ENCODE data around the gene PLPP2.
A peak's percentile ranks its signal among the peaks of the same experiment; 100 is the strongest.

Gene PLPP2

DNA sequence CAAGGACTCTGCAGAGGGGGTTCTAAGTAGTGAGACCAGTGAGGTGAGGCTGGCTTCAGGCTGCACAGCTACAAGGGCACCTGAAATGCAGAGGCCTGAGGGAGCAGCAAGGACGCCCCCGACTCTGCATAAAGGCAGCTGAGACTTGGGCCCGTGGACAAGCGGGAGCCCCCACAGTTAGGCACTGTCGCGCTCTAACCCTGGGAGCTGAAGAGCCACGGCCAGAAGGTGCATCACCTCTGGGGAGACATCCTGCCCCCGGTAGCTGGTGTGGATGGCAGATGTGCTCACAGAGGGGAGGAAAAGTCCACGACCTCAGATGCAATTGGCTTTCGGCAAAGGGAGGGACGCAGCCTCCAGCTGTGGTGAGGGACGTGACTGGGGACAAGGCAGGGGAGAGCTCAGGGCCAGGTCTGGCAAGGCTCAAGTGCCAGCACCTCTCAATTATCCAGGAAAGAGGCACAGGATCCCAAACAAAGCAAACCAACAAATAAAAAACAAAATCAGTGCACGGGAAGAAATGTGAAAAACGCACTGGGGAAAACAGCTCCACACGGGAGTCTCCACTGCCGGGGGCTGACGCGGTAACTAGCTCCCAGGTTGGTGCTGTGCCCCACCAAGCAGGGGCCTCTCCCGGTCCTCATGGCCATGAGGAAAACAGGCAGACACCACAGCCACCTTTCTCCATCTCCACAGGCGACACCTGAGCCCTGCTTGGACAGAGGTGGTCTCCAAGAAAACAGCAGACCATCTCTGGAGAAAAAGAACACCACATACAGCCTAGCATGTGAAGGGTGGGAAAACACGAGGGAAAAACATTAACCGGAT lies 23.0 kb upstream of the PLPP2 start:
- no peak for DNase-seq

DNA sequence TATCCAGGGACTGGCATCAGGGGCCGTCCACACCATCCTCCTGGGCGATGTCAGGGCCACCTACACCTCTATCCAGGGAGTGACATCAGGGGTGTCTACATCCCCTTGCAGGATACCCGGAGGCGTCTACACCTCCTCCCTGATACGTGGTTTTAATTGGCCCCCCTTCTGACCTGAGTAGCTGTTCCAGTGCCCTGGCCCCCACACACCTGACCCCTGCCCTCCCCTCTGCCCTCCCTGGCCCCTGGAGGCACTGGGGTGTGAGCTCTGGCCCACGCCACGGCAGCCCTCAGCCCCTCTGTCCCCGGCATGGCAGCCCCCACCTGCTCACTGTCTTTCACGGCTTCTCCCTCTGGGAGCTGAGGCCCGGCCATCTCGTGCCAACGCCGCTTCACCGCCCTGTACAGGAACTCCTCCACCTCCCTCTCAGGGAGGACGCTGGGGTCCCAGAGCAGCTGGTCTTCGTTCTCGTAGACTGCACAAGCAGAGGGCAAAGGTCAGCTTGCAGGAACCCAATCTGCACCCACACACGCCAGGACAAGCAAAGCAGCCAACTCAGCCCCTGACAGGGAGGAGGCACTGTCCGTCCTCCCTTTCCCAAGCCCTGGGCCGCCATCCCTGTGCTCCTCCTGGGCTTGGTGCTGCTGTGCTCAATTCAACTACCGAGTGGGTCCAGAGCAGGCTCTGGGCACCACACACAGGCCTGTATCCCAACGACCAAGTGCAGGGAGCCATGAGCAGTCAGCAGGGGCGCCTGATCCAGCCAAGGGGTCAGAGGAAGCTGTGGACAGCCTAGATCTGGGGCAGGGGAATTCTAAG lies 22.2 kb upstream of the PLPP2 start:
- DNase-seq: no peak

DNA sequence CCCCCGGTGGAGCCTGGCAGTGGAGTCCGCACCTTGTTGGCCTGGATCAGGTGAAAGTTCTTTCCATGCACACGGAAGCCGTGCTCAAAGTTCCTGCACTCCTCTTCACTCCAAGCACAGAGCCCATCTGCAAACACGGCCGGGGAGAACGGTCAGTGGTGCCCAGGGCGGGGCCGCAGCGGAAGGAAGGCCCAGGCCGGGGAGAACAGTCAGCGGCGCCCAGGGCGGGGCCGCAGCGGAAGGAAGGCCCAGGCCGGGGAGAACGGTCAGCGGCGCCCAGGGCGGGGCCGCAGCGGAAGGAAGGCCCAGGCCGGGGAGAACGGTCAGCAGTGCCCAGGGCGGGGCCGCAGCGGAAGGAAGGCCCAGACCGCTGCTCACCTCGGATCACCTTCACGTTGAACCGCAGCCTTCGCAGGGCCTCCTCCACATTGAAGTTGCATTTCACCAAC lies 20.6 kb upstream of the PLPP2 start:
- DNase-seq: no peak

- no peak for DNase-seq
Measured at GRCh38 chr19:310781-311496, 19.7 kb upstream of the PLPP2 start.

- no peak for DNase-seq
Measured at GRCh38 chr19:310141-310651, 19.0 kb upstream of the PLPP2 start.

DNA sequence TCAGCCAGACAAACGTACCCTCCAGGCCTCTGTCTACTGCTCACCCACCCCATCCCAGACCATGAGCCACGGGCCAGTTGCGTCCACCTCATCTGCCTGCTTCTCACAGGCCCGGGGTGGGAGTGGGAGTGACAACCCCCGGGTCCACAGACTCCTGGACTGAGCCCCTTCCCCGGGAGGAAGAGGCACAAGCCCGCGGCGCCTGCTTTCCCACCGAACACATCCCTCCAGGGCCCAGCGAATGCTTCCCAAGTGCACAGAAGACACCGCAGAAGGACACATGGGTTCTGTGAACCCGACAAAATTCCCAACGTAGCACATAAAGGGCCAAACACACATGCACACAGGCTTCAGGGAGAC lies 18.0 kb upstream of the PLPP2 start:
- DNase-seq: no peak

GRCh38 chr19:308471-309205 lies 17.4 kb upstream of the PLPP2 start:
- DNase-seq: no peak

DNA sequence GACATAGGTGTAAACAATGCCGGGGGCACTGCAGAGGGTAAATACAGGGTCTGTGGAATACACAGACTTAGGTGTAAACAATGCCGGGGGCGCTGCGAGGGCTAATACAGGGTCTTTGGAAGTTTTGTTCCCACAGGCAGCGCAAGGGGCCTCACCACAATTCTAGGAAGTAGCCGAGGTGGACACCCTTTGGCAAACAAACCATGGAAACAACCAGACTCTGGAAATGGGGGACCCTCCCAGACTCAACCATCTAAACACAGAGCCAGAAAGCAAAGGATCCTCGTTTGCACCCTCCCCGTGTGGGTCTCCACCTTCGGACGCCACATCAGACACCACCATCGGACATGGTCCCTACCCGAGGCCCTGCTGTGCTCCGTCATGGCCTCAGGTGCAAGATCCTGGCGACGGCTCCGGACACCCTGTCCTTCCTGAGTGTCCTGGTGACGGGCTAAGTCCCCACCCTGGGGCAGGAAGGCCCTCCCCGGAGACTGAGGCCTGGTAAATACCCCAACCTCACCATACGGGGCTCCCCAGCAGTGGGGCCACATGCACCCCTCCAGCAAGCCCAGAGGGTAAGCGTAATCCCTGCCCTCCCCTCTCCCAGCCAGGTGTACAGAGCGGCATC lies 16.7 kb upstream of the PLPP2 start:
- DNase-seq: no peak

DNA sequence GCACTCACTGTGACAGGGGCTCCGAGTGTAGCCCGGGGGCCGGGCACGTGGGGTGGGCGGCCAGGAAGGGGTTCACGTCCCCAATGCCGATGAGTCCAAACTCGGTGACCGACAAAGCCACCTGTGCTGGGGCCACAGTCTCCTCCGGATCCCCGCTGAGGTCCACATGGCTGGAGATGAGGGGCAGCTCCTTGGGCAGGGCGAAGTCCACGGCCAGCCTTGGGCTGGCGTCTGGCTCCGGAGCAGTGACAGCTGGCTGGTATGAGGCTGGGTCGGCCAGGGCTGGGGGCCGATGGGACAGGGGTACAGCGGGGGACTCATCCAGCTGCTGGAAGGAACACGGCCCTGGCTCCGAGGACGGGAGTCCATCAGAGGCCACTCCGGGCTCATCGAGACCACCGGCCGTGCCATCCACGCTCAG lies 15.9 kb upstream of the PLPP2 start:
- DNase-seq: no peak

GRCh38 chr19:306151-306900 lies 15.1 kb upstream of the PLPP2 start:
- no peak for DNase-seq

DNA sequence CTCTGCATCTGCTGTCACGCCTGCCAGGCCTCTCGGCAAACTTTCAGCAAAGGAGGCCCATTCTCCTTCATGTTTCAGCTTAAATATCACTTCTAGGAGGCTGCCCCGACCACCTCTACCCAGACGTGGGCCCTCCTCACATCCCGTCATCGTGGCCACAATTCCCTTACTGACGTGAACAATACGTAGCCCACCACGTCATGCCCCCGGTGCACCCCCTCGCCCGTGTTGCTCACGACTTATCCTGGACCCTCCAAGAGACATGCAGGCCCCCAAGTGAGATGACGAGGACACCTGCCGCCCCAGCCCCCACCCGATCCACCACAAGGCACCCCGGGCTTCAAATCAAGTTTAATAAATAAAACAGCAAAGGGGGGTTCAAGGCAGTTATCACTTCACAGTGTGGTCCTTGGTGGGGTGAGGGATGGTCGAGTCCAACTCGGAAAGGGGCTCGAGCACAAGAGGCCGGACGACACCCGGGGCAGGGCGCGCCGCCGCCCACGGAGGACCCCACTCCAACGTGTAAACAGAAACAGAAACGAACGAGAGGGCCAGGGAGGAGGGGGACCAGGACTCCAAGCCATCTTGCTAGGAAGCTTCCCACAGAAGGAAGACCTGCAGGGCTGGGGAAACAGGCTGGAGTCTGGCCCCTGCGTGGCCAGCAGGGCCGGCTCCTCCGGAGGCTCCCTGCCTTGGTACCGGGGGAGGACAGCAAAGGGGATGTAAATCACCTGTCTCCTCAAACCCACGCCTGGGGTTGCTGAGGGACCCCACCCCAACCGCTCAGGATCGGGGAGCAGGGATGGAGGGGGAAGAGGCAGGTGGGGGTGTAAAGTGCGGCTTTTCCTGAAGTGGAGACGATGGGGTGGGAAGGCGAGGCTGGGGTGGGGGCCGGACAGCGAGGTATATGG lies 14.3 kb upstream of the PLPP2 start:
- no peak for DNase-seq

- DNase-seq: no peak
Measured at GRCh38 chr19:296476-297225, 5.4 kb upstream of the PLPP2 start.

DNA sequence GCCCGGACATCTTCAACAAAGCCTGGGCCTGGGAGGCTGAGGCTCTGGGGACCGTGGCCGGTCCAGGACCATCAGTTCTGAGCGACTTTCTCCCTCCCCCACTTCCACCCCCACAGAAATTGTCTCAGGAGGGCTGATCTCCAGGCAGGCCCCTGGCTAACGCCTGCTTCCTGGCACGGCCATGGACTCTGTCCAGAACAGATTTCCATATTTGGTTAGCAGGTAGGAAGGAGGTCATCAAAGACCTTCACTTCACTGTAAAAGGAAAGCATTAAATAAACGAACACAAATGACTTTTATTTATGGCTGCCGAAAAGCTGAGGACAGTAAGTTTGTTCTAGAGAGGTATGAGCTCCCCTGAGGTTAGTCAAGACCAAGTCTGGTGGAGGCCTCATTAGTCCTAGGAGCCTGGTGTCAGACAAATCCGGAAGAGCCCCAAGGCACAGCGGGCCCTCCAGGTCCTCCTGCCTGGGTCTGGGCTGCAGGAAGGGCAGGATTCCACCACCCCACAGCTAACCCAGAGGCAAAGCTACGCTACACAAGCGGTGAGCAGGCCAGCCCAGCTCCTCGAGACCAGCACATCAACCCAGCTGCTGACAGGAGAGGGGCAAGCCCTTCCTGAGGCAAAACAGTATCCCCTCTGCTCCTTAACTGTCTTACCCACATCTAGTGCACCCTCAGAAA lies 4.6 kb upstream of the PLPP2 start:
- no peak for DNase-seq

DNA sequence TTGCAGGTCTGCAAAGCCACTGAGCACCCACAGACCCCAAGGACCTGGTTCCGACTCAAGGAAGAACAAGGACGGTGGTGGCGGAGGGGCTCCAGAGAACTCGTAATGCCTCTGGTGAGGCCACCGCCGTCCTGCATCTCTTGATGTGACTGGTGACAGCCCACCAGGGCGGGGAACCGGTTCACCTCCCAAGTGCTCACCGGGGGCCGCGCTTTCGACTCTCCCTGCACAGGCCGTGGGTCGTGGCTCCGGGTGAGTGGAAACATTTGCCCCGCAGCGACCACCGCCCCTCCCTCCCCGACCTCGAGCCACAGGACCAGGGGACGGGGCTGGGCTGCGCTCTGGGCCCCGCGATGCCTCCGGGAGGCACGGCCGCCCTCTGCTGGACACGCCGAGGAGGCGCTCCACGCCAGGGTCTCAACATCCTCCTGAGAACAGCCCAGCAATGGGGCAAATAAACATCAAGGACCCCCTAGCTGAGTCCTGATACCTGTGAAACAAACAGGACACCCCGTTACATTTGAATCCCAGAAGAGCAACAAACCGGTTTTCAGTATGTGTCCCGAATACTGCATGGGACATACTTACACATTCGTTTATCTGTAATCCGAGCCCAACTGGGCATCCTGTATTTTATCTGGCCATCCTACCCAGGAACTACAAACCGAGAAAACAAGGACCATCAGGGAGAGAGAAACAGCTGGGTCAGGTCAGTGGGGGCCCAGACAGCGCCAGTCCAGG lies 3.9 kb upstream of the PLPP2 start:
- DNase-seq: peak in 1 of 2 experiments; percentile 43

- peak in 1 of 2 experiments; percentile 14 for DNase-seq
Measured at GRCh38 chr19:294341-294945, 3.2 kb upstream of the PLPP2 start.

GRCh38 chr19:293436-294110 lies 2.4 kb upstream of the PLPP2 start:
- peak in 1 of 2 experiments; percentile 18 for DNase-seq

DNA sequence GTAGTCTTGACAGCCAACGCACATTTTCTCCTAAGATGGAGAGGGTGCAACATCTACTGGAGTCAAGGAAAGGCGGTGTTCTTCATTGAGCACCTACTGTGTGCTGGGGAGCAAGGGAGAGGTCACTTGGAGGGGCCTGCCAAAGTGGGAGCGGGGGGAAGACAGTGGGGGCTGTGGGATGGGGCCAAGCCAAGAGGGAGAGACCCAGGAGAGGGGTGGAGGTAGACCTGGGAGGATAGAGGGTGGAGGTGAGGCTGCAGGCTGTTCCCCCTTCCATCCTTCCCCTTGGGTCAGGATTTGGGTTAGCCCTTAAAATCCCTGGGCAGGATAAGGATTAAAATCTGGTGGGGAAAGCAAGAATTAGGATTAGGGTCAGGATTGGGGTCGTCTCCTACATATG lies 1.7 kb upstream of the PLPP2 start:
- no peak for DNase-seq

Data from NCI-H524 (cell line).